NB4 (cell line): Measurements from ENCODE around the gene GRB2.

Source experiments
- MYC ChIP-seq: IDR thresholded peaks from 2 replicates; pipeline ENCODE4 v1.6.1; 2011; ENCODE audit warnings: low read depth, low read length
- POLR2A ChIP-seq: IDR thresholded peaks from 2 replicates; pipeline ENCODE4 v1.6.1; 2011; ENCODE audit warnings: mild to moderate bottlenecking; ENCODE audit not compliant: insufficient read length; ENCODE audit errors: extremely low read depth
- TF ChIP-seq, protein P1 (sequence below): IDR thresholded peaks from one replicate; pipeline ENCODE4 v1.5.1; 2012; ENCODE audit warnings: low read depth, low read length

DNA sequence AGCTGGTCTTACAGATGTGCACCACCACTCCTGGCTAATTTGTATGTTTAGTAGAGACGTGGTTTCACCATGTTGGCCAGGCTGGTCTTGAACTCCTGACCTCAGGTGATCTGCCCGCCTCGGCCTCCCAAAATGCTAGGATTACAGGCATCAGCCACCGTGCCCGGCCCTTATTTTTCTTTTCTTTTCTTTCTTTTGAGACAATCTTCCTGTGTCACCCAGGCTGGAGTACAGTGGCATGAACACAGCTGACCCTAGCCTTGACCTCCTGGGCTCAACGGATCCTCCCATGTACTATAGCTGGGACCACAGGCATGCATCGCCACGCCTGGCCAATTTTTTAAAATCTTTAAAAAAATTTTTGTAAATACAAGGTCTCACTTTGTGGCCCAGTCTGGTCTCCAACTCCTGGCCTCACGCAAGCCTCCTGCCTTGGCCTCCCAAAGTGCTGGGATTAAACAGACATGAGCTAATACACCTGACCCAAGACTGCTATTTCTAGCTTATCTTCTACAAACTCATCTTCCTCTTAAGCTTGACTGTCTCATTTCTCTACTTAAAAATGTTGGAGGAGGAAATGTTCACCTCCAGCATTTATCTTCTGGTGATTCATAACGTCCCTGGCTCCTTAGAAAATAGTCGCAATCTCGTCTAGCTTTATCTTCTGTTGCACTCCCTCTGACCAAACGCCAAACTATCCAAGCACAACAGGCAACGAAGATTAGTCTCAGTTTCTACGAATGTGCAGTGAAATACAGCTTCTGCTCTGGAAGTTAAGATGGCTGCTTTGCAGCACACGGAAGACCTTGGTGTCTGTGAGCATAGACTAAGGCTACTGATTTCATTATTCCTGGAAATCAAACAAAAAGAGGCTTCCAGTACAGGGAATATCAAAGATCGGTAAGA is 42.7 kb upstream of the GRB2 start:
- TF ChIP-seq, protein P1, sequence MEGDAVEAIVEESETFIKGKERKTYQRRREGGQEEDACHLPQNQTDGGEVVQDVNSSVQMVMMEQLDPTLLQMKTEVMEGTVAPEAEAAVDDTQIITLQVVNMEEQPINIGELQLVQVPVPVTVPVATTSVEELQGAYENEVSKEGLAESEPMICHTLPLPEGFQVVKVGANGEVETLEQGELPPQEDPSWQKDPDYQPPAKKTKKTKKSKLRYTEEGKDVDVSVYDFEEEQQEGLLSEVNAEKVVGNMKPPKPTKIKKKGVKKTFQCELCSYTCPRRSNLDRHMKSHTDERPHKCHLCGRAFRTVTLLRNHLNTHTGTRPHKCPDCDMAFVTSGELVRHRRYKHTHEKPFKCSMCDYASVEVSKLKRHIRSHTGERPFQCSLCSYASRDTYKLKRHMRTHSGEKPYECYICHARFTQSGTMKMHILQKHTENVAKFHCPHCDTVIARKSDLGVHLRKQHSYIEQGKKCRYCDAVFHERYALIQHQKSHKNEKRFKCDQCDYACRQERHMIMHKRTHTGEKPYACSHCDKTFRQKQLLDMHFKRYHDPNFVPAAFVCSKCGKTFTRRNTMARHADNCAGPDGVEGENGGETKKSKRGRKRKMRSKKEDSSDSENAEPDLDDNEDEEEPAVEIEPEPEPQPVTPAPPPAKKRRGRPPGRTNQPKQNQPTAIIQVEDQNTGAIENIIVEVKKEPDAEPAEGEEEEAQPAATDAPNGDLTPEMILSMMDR: no peak
- TF ChIP-seq POLR2A (no peak), MYC (no peak)
